Uterus (tissue), 2 donors: ENCODE data around the gene SLC17A9.

ENCODE experiments used
- POLR2A ChIP-seq, 2 donors: fragments of 450-650 bp; IDR thresholded peaks; one replicate each; pipeline ENCODE4 v1.6.1; 2016; ENCODE audit warnings: antibody characterized with exemption in 2 of 2, mild to moderate bottlenecking in 1 of 2, moderate library complexity in 1 of 2
- TF ChIP-seq, protein P1 (sequence below), 4 experiments: fragments of 200-600 bp in 2 of 4; fragments of 450-650 bp in 2 of 4; sonication (generic) in 2 of 4; IDR thresholded peaks; one replicate each; pipeline ENCODE4 v1.5.1; 2016 to 2019; ENCODE audit warnings: antibody characterized with exemption in 4 of 4, mild to moderate bottlenecking in 2 of 4, moderate library complexity in 1 of 4

DNA sequence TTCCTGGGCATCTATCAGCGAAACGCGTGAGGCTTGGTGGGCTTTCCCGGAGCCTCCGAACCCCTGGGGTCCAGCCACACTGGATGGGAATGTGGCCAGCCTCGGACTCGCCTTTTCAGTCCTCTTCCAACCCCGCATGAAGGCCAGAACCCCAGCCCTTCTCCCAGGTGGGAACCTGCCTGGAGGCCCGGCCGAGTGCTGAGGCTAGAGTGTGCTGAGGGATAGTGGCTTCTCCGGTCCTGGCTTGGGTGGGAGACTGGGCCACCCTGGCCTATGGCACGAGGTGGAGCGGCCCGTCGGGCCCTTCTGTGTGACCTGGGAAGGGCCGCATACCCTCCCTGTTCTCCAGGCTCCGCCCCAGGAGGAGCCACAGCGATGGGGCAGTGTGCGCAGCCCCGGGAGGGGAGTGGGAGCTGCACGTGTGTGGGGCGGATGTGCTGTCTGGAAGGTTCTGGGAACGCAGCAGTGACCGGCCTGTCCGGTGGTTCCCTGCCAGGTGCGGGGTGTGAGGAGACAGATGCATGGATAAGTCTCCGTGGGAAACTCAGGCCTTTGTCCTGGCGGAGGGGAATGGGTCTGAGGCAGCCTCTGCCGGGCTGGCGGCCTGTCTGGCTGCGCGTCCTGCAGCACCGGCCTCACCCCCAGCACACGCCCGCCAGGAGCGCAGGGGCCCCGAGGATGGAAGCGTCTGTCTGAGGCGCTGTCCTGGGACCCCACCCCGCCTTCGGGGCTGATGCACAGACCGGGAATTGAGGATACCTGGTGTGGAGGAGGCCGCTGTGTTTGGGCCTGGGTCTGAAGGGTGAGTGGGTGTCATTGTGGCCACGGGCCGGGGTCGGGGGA, 55.4 kb downstream of the SLC17A9 start:
- TF ChIP-seq, protein P1, sequence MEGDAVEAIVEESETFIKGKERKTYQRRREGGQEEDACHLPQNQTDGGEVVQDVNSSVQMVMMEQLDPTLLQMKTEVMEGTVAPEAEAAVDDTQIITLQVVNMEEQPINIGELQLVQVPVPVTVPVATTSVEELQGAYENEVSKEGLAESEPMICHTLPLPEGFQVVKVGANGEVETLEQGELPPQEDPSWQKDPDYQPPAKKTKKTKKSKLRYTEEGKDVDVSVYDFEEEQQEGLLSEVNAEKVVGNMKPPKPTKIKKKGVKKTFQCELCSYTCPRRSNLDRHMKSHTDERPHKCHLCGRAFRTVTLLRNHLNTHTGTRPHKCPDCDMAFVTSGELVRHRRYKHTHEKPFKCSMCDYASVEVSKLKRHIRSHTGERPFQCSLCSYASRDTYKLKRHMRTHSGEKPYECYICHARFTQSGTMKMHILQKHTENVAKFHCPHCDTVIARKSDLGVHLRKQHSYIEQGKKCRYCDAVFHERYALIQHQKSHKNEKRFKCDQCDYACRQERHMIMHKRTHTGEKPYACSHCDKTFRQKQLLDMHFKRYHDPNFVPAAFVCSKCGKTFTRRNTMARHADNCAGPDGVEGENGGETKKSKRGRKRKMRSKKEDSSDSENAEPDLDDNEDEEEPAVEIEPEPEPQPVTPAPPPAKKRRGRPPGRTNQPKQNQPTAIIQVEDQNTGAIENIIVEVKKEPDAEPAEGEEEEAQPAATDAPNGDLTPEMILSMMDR (IDR thresholded peaks at IDR 0.05): no peak
- TF ChIP-seq POLR2A (IDR thresholded peaks at IDR 0.05): no peak
